GM18907 (cell line): ENCODE results near the gene CEP170B.
"Not testable (repeated sequence)": the region's sequence is repeated elsewhere in the genome, so short reads cannot be mapped to it uniquely, and the experiment has no call there.

Source experiments
- ATAC-seq: cut with Tn5 transposase; IDR thresholded peaks from one replicate; pipeline ENCODE4 v1.9.1; 2021; ENCODE audit warnings: mild to moderate bottlenecking, moderate library complexity; ENCODE audit not compliant: unreplicated experiment

CEP170B gene

GRCh38 chr14:104888489-104889374, 23.7 kb downstream of the CEP170B start:
- ATAC-seq, result no peak

- no peak for ATAC-seq
These were observed 24.3 kb downstream of the CEP170B start for GRCh38 chr14:104889375-104889757.

GRCh38 chr14:104890292-104890691, 25.2 kb downstream of the CEP170B start:
- ATAC-seq, result not testable (repeated sequence)

GRCh38 chr14:104891121-104891551, 26.1 kb downstream of the CEP170B start:
- no peak for ATAC-seq

GRCh38 chr14:104891664-104892530, 26.8 kb downstream of the CEP170B start:
- ATAC-seq, result no peak

GRCh38 chr14:104892531-104893434, 27.7 kb downstream of the CEP170B start:
- no peak for ATAC-seq

- no peak for ATAC-seq
These were observed 28.6 kb downstream of the CEP170B start for GRCh38 chr14:104893435-104894207.

- ATAC-seq, result no peak
These were observed 29.5 kb downstream of the CEP170B start for GRCh38 chr14:104894331-104895206.

- ATAC-seq, result no peak
These were observed 30.2 kb downstream of the CEP170B start for GRCh38 chr14:104895207-104895785.

- no peak for ATAC-seq
These were observed 31.0 kb downstream of the CEP170B start for GRCh38 chr14:104895786-104896661.

GRCh38 chr14:104897330-104898194, 32.5 kb downstream of the CEP170B start:
- no peak for ATAC-seq

GRCh38 chr14:104898195-104898558, 33.1 kb downstream of the CEP170B start:
- no peak for ATAC-seq

- no peak for ATAC-seq
These were observed 33.9 kb downstream of the CEP170B start for GRCh38 chr14:104898870-104899510.

GRCh38 chr14:104899781-104900180, 34.7 kb downstream of the CEP170B start:
- ATAC-seq, result no peak

- ATAC-seq, result no peak
These were observed 35.8 kb downstream of the CEP170B start for GRCh38 chr14:104900639-104901512.
